Measurements from ENCODE around the gene ATF1.

DNA sequence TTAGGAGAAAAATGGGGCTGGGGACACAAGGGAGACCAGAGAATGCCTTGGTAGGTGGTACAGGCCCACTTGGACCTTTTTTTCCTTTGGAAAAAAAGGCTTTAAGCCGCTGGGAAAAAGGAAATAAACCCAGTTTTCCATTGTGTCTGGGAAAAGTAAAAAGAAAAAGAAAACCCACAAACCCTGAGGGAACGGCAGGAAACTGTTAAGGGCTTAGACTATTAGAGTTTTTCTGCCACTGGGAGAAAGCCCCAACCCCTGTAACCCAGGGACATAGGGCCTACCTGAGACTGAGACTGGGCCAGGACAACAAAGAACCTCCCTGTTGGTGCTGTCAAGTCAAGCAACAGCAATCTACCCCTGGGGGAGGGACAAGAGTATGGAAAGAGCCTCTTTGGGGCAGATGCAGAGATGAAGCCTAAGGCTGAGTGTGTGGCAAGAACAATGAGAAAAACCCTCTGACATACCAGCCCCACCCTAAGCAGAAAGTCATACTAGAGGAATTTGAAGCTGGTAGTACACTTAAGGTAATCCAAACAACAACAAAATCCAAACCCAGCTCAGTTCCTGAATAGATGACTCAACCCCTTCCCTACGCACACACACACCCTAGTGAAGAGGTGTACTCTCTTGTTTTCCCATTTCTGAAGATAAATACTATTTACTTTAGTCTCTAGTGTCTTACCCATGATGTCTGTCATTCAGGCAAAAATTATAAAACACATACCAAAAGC is 22.8 kb downstream of the ATF1 start:
- no peak for TF ChIP-seq POLR2A (IDR thresholded peaks at IDR 0.05)
- TF ChIP-seq, protein P1, sequence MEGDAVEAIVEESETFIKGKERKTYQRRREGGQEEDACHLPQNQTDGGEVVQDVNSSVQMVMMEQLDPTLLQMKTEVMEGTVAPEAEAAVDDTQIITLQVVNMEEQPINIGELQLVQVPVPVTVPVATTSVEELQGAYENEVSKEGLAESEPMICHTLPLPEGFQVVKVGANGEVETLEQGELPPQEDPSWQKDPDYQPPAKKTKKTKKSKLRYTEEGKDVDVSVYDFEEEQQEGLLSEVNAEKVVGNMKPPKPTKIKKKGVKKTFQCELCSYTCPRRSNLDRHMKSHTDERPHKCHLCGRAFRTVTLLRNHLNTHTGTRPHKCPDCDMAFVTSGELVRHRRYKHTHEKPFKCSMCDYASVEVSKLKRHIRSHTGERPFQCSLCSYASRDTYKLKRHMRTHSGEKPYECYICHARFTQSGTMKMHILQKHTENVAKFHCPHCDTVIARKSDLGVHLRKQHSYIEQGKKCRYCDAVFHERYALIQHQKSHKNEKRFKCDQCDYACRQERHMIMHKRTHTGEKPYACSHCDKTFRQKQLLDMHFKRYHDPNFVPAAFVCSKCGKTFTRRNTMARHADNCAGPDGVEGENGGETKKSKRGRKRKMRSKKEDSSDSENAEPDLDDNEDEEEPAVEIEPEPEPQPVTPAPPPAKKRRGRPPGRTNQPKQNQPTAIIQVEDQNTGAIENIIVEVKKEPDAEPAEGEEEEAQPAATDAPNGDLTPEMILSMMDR (IDR thresholded peaks at IDR 0.05): no peak

Data from adrenal gland (tissue), 5 donors.